Measurements from ENCODE around the gene NEK1. TPM values are rescaled to one million over a fixed set of nuclear protein-coding genes. Genes with fewer than 3 reads are reported as not detected.

Gene NEK1
- total and polyA plus RNA-seq, 2 of the 4 experiments (the other 2 are of a cell fraction): 3.3 to 3.9 TPM

DNA sequence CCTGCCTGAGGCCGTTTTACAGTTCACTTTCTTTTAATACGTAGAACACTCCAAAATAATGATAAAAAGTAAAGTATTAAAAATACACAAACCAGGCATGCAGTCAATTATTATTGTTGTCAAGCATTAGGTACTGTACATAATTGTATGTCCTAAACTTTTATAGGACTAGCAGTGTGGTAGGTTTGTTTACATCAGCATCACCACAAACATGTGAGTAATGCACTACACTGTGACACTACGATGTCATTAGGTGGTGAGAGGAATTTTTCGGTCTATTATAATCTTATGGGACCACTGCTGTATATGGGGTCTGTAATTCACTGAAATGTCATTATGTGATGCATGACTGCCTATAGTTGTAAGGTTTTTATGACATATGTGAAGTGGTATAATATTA, 192.1 kb downstream of the NEK1 start:
- no peak for TF ChIP-seq RFX5 (IDR thresholded peaks at IDR 0.05; ENCODE audit: low read depth, low read length)
- no peak for TF ChIP-seq ELK1 (IDR thresholded peaks at IDR 0.05; ENCODE audit: borderline replicate concordance, low read depth, low read length)
- no peak for TF ChIP-seq BHLHE40 (IDR thresholded peaks at IDR 0.05; ENCODE audit: low read depth, low read length)
- Histone ChIP-seq H3K36me3 (ENCODE audit: control insufficient read depth, insufficient read depth, low read length) (no peaks in the 10 kb centered on the region), H3K4me1 (ENCODE audit: control insufficient read depth, insufficient read depth, low read length) (no peaks in the 10 kb centered on the region), H4K5ac (ENCODE audit: low read depth, low read length) (no peak overlapping the region), H3K9ac (ENCODE audit: low read depth, low read length) (no peak overlapping the region), H2AK5ac (ENCODE audit: low read depth, low read length) (no peak overlapping the region), H2BK20ac (ENCODE audit: low read depth, low read length) (no peak overlapping the region), H4K8ac (ENCODE audit: low read depth in 2 of 2, low read length in 2 of 2) (no peak overlapping the region), H4K91ac (ENCODE audit: insufficient read depth, low read depth, low read length) (no peak overlapping the region), H3K23ac (ENCODE audit: low read depth, low read length) (no peak overlapping the region), H3K27ac (ENCODE audit: insufficient read depth, low read length) (no peak overlapping the region), H2BK5ac (ENCODE audit: low read depth, low read length, poor library complexity, severe bottlenecking) (no peak overlapping the region), H3K9me3 (ENCODE audit: control insufficient read depth, insufficient read depth, low read length) (no peaks in the 10 kb centered on the region), H2BK15ac (ENCODE audit: low read depth, low read length) (no peak overlapping the region), H3K18ac (ENCODE audit: low read depth, low read length) (no peak overlapping the region), H3K4me2 (ENCODE audit: low read depth, low read length) (no peak overlapping the region), H3K56ac (ENCODE audit: extremely low read depth, insufficient read depth, low read length) (no peak overlapping the region), H3K9me1 (ENCODE audit: insufficient read depth, low read length) (no peaks in the 10 kb centered on the region), H4K20me1 (ENCODE audit: insufficient read depth, low read length) (no peaks in the 10 kb centered on the region), H2BK120ac (ENCODE audit: low read depth, low read length) (no peak overlapping the region), H3K79me1 (ENCODE audit: low read depth in 1 of 2, low read length in 2 of 2) (no peaks in the 10 kb centered on the region), H3K4me3 (ENCODE audit: insufficient read depth, low read depth, low read length) (no peak overlapping the region), H2AFZ (replicated peaks; ENCODE audit: low read length, poor library complexity) (no peak overlapping the region), H3K14ac (replicated peaks; ENCODE audit: low read depth, low read length) (no peak overlapping the region), H2AK9ac (replicated peaks; ENCODE audit: low read depth, low read length, poor library complexity) (no peak overlapping the region), H3K4ac (ENCODE audit: low read depth, low read length) (no peak overlapping the region), H3K27me3 (ENCODE audit: control insufficient read depth, insufficient read depth, low read length) (no peaks in the 10 kb centered on the region)
- ChIA-PET CTCF (no interaction called here), POLR2A (ENCODE audit: unreplicated experiment) (no interaction called here)
- intact Hi-C loops (cut with micrococcal nuclease) (no loop called here), in situ Hi-C loops (cut with MboI; ENCODE audit: low sequenced_read_pairs) (no loop called here), dilution Hi-C loops (cut with HindIII; ENCODE audit: low sequenced_read_pairs, unreplicated experiment) (no loop called here)
- ATAC-seq (ENCODE audit: low read depth) (peak; percentile 42; the same call in 1 of the 2 replicates), DNase-seq (no peak)
- no TSS peak for BruUV-seq (replicated peaks)
- WGBS, 2 experiments (ENCODE audit: extremely low coverage in 2 of 2, insufficient read length in 1 of 2): no CpG with 5 or more reads among the region's 4 CpGs

Data from IMR-90 (cell line).